Sigmoid colon (tissue), 7 donors: ENCODE measurements around the gene ATP5F1D. TPM values are rescaled to one million over a fixed set of nuclear protein-coding genes. Genes with fewer than 3 reads are reported as not detected.

Experiments
- DNase-seq: peaks from one replicate; pipeline ENCODE4 v3.0.0-alpha.2; 2019
- H3K27ac ChIP-seq, 4 donors: fragments of 200-600 bp; sonication (generic); one replicate each; pipeline ENCODE4 v1.5.1; 2016 to 2019; ENCODE audit warnings: mild to moderate bottlenecking in 1 of 4
- H3K27me3 ChIP-seq, 3 donors: fragments of 200-600 bp; sonication (generic); one replicate each; pipeline ENCODE4 v1.5.1; 2019; ENCODE audit warnings: mild to moderate bottlenecking in 1 of 3
- H3K36me3 ChIP-seq, 4 donors: fragments of 200-600 bp; sonication (generic); one replicate each; pipeline ENCODE4 v1.5.1; 2016 to 2019
- H3K4me1 ChIP-seq, 4 donors: fragments of 200-600 bp; sonication (generic); one replicate each; pipeline ENCODE4 v1.5.1; 2017 to 2019
- H3K4me3 ChIP-seq, 4 donors: fragments of 200-600 bp; sonication (generic); one replicate each; pipeline ENCODE4 v1.5.1; 2017 to 2019; ENCODE audit warnings: mild to moderate bottlenecking in 2 of 4, moderate library complexity in 1 of 4
- H3K9me3 ChIP-seq, 4 donors: fragments of 200-600 bp in 3 of 4; sonication (generic) in 3 of 4; one replicate each; pipeline versions ENCODE4 v1.5.1 to v1.6.1; 2013 to 2019
- CTCF ChIP-seq, 4 experiments: fragments of 450-650 bp in 3 of 4; fragments of 200-600 bp in 1 of 4; IDR thresholded peaks; one replicate each; pipeline ENCODE4 v1.5.1; 2016 to 2019; ENCODE audit warnings: antibody characterized with exemption in 4 of 4, mild to moderate bottlenecking in 3 of 4, moderate library complexity in 2 of 4
- EP300 ChIP-seq, 4 donors: sonication (generic); formaldehyde crosslinking; IDR thresholded peaks; one replicate each; pipeline ENCODE4 v1.6.1; 2017; ENCODE audit warnings: antibody characterized with exemption in 4 of 4
- POLR2A ChIP-seq, 2 donors: fragments of 450-650 bp; IDR thresholded peaks; one replicate each; pipeline ENCODE4 v1.6.1; 2016; ENCODE audit warnings: antibody characterized with exemption in 2 of 2, mild to moderate bottlenecking in 2 of 2, moderate library complexity in 2 of 2
- POLR2AphosphoS5 ChIP-seq, 4 donors: sonication (generic); formaldehyde crosslinking; IDR thresholded peaks; one replicate each; pipeline ENCODE4 v1.6.1; 2017; ENCODE audit warnings: antibody characterized with exemption in 4 of 4
- WGBS, 2 donors: extraction: QIAGEN DNeasy Blood & Tissue Kit; methylation state at CpG; one replicate each; pipeline ENCODE4 v1.1.7; 2013; 5-methylcytosine and 5-hydroxymethylcytosine counted together
- intact Hi-C: fragments of 100-400 bp; cut with DNase I; formaldehyde crosslinking; loops from one replicate; pipeline ENCODE4 v1.15.1; 2023
- polyA plus RNA-seq, 3 donors: library from polyadenylated mRNA; stranded (reverse); fragments of 200-250 nt; gene quantifications; one replicate each; pipeline ENCODE4 v1.2.3, GENCODE V29; 2013
- total RNA-seq, 4 donors: library from RNA; depleted of rRNA; stranded (reverse); fragments of >200 nt; gene quantifications; one replicate each; pipeline ENCODE4 v1.1.0, GENCODE V29; 2016
- donor health status: healthy with polysubstance abuse.
- donor health status: Bipolar disorder and iron deficiency.
- donor health status: healthy.

ATP5F1D gene
- total and polyA plus RNA-seq, 7 donors: 74.7 to 390 (median 112) TPM

- intact Hi-C loops: no loop called here
- Histone ChIP-seq H3K36me3 (peaks cover under 1 to 51% (median 34%) of the 10 kb centered on the region in 4 donors), H3K4me3 (no peak overlapping the region), H3K27me3 (no peaks in the 10 kb centered on the region), H3K4me1 (peaks cover 0 to 25% (median 16%) of the 10 kb centered on the region in 4 donors), H3K27ac (no peak overlapping the region), H3K9me3 (no peaks in the 10 kb centered on the region)
- TF ChIP-seq POLR2AphosphoS5 (IDR thresholded peaks at IDR 0.05) (no peak), EP300 (IDR thresholded peaks at IDR 0.05) (no peak), POLR2A (IDR thresholded peaks at IDR 0.05) (no peak), CTCF (IDR thresholded peaks at IDR 0.05) (no peak)
- no peak for DNase-seq
- 97% methylated on average over 100 of the region's 100 CpGs for WGBS, 2 donors
Measured at GRCh38 chr19:1228161-1228957, 13.2 kb upstream of the ATP5F1D start.

GRCh38 chr19:1229056-1229923 lies 12.3 kb upstream of the ATP5F1D start:
- Histone ChIP-seq H3K9me3 (no peaks in the 10 kb centered on the region), H3K27me3 (no peaks in the 10 kb centered on the region), H3K27ac (no peak overlapping the region), H3K4me1 (peaks cover 0 to 20% (median 15%) of the 10 kb centered on the region in 4 donors), H3K4me3 (no peak overlapping the region), H3K36me3 (peaks cover 0 to 41% (median 27%) of the 10 kb centered on the region in 4 donors)
- DNase-seq: no peak
- intact Hi-C loops: no loop called here
- WGBS, 2 donors: 94 to 96% methylated on average over 158 of the region's 158 CpGs
- TF ChIP-seq POLR2AphosphoS5 (IDR thresholded peaks at IDR 0.05) (no peak), EP300 (IDR thresholded peaks at IDR 0.05) (no peak), POLR2A (IDR thresholded peaks at IDR 0.05) (no peak), CTCF (IDR thresholded peaks at IDR 0.05) (no peak)

- DNase-seq: no peak
- TF ChIP-seq POLR2A (IDR thresholded peaks at IDR 0.05): no peak
- TF ChIP-seq CTCF (IDR thresholded peaks at IDR 0.05): no peak
- no peak for TF ChIP-seq POLR2AphosphoS5 (IDR thresholded peaks at IDR 0.05)
- TF ChIP-seq EP300 (IDR thresholded peaks at IDR 0.05): no peak
- WGBS, 2 donors: 67 to 84% methylated on average over 61 of the region's 61 CpGs
- H3K4me1 ChIP-seq: peaks cover 0 to 20% (median 15%) of the 10 kb centered on the region in 4 donors
- H3K9me3 ChIP-seq: no peaks in the 10 kb centered on the region
- H3K4me3 ChIP-seq: no peak overlapping the region
- no peaks in the 10 kb centered on the region for H3K27me3 ChIP-seq
- peaks cover 0 to 33% (median 23%) of the 10 kb centered on the region in 4 donors for H3K36me3 ChIP-seq
- intact Hi-C loops: no loop called here
- H3K27ac ChIP-seq: no peak overlapping the region
Measured at GRCh38 chr19:1229924-1230782, 11.4 kb upstream of the ATP5F1D start.

- intact Hi-C loops: no loop called here
- WGBS, 2 donors: 44 to 80% methylated on average over 38 of the region's 38 CpGs
- peaks cover 0 to 25% (median 19%) of the 10 kb centered on the region in 4 donors for H3K36me3 ChIP-seq
Measured at GRCh38 chr19:1230783-1231489, 10.6 kb upstream of the ATP5F1D start.

More at GRCh38 chr19:1230783-1231489, 10.6 kb upstream of the ATP5F1D start:
- no peak overlapping the region for H3K4me3 ChIP-seq
- peaks cover 0 to 5% (median 0%) of the 10 kb centered on the region in 3 donors for H3K27me3 ChIP-seq
- H3K9me3 ChIP-seq: no peaks in the 10 kb centered on the region
- no peak overlapping the region for H3K27ac ChIP-seq
- DNase-seq: no peak
- no peak for TF ChIP-seq EP300 (IDR thresholded peaks at IDR 0.05)
- TF ChIP-seq POLR2A (IDR thresholded peaks at IDR 0.05): no peak
- TF ChIP-seq POLR2AphosphoS5 (IDR thresholded peaks at IDR 0.05): no peak
- no peak for TF ChIP-seq CTCF (IDR thresholded peaks at IDR 0.05)
- H3K4me1 ChIP-seq: peaks cover 0 to 20% (median 15%) of the 10 kb centered on the region in 4 donors
